Ishikawa (cell line): ENCODE results near the gene CD53.

Experiments used
- CEBPB ChIP-seq: IDR thresholded peaks from 2 replicates; pipeline ENCODE4 v1.6.1; 2012
- CREB1 ChIP-seq: IDR thresholded peaks from 2 replicates; pipeline ENCODE4 v1.6.1; 2012; ENCODE audit warnings: low read depth
- EGR1 ChIP-seq: IDR thresholded peaks from 2 replicates; pipeline ENCODE4 v1.6.1; 2012
- EP300 ChIP-seq: IDR thresholded peaks from 2 replicates; pipeline ENCODE4 v1.6.1; 2012; ENCODE audit warnings: borderline replicate concordance
- FOXM1 ChIP-seq: IDR thresholded peaks from 2 replicates; pipeline ENCODE4 v1.6.1; 2012; ENCODE audit warnings: low read depth, borderline replicate concordance
- NFIC ChIP-seq: IDR thresholded peaks from 2 replicates; pipeline ENCODE4 v1.6.1; 2012
- RAD21 ChIP-seq: IDR thresholded peaks from 2 replicates; pipeline ENCODE4 v1.6.1; 2012; ENCODE audit warnings: low read depth
- TAF1 ChIP-seq: IDR thresholded peaks from 2 replicates; pipeline ENCODE4 v1.6.1; 2012; ENCODE audit warnings: low read depth, mild to moderate bottlenecking
- TCF12 ChIP-seq: IDR thresholded peaks from 2 replicates; pipeline ENCODE4 v1.6.1; 2012; ENCODE audit warnings: low read depth
- TEAD4 ChIP-seq: IDR thresholded peaks from 2 replicates; pipeline ENCODE4 v1.6.1; 2012
- YY1 ChIP-seq: IDR thresholded peaks from 2 replicates; pipeline ENCODE4 v1.6.1; 2012; ENCODE audit warnings: low read depth
- ZBTB7A ChIP-seq: IDR thresholded peaks from 2 replicates; pipeline ENCODE4 v1.6.1; 2012; ENCODE audit warnings: low read depth
- TF ChIP-seq, protein P1 (sequence below): IDR thresholded peaks from 2 replicates; pipeline ENCODE4 v1.6.1; 2012; ENCODE audit warnings: low read depth, mild to moderate bottlenecking
- TF ChIP-seq, protein P2 (sequence below): IDR thresholded peaks from 2 replicates; pipeline ENCODE4 v1.6.1; 2012
- TF ChIP-seq, protein P3 (sequence below): IDR thresholded peaks from 2 replicates; pipeline ENCODE4 v1.6.1; 2012

The CD53 gene, protein sequence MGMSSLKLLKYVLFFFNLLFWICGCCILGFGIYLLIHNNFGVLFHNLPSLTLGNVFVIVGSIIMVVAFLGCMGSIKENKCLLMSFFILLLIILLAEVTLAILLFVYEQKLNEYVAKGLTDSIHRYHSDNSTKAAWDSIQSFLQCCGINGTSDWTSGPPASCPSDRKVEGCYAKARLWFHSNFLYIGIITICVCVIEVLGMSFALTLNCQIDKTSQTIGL

DNA sequence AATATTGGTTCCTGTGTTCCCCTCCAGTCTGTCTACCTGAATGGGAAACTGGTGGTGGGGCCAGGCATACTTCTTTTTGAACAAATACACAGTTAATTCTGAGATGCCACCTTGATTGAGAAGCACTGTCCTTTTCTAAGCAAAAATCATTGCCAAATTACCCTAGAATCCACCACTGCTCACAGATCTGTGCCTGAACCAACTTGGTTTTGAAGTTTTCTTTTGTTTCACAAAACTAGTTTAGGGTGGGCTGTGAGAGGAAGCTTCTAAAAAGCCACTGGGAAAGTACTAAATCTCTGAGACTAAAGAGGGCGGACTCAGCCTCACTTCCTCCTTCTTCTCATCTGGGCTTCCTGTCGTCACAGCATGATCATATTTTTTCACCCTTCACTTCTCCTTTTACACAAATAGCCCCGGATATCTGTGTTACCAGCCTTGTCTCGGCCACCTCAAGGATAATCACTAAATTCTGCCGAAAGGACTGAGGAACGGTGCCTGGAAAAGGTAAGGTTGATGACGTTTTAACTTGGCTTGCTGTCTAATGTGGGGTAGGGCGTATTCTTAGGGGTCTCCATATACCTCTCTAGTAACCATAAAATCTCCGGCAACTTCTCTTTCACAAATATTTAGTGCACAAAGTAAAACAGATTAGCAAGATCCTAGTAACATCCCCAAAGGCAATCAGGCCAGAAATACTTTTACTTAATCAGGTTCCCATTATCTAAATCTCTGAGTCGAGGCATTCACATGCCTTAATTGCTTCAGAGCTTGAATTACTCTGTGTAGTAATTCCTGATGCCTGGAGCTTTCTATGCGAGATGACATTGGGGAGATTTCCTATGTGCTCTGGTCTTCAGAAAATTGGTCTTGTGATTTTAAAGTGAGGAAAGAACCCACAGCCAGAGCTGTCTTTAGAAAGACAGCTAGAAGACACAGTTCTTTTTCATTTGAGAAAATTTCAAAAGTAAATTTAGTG lies at the start of gene CD53:
TSS of gene CD53 (plus strand) at position 404 of the 976 bp plus-strand sequence. CDS start 18,261 bp downstream, outside the sequence.
- no peak for TF ChIP-seq TCF12
- no peak for TF ChIP-seq FOXM1
- TF ChIP-seq, protein P1, sequence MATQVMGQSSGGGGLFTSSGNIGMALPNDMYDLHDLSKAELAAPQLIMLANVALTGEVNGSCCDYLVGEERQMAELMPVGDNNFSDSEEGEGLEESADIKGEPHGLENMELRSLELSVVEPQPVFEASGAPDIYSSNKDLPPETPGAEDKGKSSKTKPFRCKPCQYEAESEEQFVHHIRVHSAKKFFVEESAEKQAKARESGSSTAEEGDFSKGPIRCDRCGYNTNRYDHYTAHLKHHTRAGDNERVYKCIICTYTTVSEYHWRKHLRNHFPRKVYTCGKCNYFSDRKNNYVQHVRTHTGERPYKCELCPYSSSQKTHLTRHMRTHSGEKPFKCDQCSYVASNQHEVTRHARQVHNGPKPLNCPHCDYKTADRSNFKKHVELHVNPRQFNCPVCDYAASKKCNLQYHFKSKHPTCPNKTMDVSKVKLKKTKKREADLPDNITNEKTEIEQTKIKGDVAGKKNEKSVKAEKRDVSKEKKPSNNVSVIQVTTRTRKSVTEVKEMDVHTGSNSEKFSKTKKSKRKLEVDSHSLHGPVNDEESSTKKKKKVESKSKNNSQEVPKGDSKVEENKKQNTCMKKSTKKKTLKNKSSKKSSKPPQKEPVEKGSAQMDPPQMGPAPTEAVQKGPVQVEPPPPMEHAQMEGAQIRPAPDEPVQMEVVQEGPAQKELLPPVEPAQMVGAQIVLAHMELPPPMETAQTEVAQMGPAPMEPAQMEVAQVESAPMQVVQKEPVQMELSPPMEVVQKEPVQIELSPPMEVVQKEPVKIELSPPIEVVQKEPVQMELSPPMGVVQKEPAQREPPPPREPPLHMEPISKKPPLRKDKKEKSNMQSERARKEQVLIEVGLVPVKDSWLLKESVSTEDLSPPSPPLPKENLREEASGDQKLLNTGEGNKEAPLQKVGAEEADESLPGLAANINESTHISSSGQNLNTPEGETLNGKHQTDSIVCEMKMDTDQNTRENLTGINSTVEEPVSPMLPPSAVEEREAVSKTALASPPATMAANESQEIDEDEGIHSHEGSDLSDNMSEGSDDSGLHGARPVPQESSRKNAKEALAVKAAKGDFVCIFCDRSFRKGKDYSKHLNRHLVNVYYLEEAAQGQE: no peak
- TF ChIP-seq ZBTB7A: no peak
- TF ChIP-seq, protein P2, sequence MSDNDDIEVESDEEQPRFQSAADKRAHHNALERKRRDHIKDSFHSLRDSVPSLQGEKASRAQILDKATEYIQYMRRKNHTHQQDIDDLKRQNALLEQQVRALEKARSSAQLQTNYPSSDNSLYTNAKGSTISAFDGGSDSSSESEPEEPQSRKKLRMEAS: no peak
- no peak for TF ChIP-seq CREB1
- no peak for TF ChIP-seq TAF1
- TF ChIP-seq CEBPB: no peak
- TF ChIP-seq EGR1: no peak
- TF ChIP-seq, protein P3, sequence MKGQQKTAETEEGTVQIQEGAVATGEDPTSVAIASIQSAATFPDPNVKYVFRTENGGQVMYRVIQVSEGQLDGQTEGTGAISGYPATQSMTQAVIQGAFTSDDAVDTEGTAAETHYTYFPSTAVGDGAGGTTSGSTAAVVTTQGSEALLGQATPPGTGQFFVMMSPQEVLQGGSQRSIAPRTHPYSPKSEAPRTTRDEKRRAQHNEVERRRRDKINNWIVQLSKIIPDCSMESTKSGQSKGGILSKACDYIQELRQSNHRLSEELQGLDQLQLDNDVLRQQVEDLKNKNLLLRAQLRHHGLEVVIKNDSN: no peak

DNA sequence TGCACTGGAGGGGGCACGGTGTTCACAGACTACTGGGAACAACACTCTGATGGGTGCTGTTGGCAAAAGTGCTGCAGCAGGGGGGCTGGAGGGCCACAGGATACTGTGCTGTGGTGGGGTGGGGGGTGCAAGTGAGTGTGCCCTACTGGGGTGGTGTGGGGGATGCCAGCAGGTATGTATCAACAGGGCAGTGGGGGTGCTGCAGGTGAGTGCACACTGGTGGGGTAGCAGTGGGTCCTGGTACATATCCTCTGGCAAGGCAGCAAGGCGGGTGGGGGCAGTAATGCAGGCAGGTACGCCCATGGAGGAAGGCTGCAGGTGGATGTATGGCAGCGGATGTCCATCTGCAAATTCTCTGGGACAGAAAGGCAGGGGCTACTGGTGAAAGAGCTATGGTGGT lies 48.8 kb upstream of the CD53 start:
- no peak for TF ChIP-seq TEAD4
- no peak for TF ChIP-seq TCF12
- TF ChIP-seq CEBPB: no peak
- TF ChIP-seq YY1: no peak
- no peak for TF ChIP-seq FOXM1
- no peak for TF ChIP-seq TAF1
- no peak for TF ChIP-seq CREB1
- TF ChIP-seq EGR1: no peak
- no peak for TF ChIP-seq ZBTB7A
- TF ChIP-seq, protein P3: no peak
- TF ChIP-seq EP300: no peak
- no peak for TF ChIP-seq NFIC
- TF ChIP-seq, protein P1: no peak

DNA sequence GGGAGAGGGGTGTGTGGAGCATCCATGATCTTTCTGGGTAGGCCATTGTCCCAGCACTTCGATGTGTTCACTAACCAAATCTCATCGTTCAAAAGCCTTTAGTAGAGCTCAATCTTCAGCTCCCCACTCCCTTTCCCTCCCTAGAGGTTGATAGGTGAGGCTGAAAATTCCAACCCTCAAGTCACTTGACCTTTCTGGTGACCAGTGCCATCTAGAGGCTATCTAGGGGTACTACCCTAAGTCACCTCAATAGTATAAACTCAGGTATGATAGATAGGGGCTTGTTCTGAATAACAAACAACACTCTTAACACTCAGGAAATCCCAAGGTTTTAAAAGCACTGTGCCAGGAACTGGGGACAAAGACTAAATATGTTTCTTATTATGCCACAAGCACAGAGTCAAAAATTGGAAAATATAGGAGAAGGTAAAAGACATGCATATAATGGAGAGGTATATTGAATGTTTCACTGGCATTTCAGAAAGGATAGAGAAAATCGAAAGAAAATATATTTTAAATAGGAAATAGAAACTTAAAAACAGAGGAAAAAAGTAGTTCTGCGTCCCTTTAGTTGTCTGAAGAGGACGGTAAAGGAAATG lies 42.9 kb upstream of the CD53 start:
- TF ChIP-seq CEBPB (no peak), TAF1 (no peak), ZBTB7A (no peak), RAD21 (peak; percentile 31; the same call in 1 of the 2 replicates)

DNA sequence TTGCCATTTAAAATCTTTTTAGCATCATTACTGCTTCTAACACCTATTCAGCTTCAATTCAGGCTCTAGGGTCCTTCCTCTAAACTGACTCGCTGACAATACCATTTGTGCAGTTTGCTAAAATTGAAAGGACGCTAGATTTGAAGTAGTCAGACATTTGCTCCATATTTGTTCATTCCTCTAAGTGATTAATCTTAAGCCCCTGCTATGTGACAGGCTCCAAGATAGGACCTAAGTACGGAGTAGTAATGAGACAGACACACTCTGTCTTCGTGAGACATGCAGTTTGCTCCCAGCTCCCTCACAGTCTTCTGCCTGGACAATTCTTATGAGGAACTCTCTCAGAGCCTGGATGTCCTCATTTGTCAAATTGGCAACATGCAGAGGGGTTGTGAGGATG lies 26.1 kb upstream of the CD53 start:
- no peak for TF ChIP-seq TCF12
- TF ChIP-seq, protein P2: no peak
- TF ChIP-seq, protein P3: no peak
- no peak for TF ChIP-seq CREB1
- TF ChIP-seq ZBTB7A: no peak
- TF ChIP-seq EGR1: no peak
- TF ChIP-seq YY1: no peak
- TF ChIP-seq CEBPB: no peak
- TF ChIP-seq, protein P1: no peak
- no peak for TF ChIP-seq EP300
